AG09319 (cell line): ENCODE results near the gene CD58.

ENCODE experiments used
- DNase-seq: peaks from one replicate; pipeline ENCODE4 v3.0.0-alpha.2; 2010; ENCODE audit warnings: low read depth; ENCODE audit errors: extremely low read depth
- TF ChIP-seq, protein P1 (sequence below): IDR thresholded peaks from 2 replicates; pipeline ENCODE4 v1.5.1; 2011; ENCODE audit warnings: low read depth, mild to moderate bottlenecking, inconsistent platforms, low read length, moderate library complexity

Gene CD58

DNA sequence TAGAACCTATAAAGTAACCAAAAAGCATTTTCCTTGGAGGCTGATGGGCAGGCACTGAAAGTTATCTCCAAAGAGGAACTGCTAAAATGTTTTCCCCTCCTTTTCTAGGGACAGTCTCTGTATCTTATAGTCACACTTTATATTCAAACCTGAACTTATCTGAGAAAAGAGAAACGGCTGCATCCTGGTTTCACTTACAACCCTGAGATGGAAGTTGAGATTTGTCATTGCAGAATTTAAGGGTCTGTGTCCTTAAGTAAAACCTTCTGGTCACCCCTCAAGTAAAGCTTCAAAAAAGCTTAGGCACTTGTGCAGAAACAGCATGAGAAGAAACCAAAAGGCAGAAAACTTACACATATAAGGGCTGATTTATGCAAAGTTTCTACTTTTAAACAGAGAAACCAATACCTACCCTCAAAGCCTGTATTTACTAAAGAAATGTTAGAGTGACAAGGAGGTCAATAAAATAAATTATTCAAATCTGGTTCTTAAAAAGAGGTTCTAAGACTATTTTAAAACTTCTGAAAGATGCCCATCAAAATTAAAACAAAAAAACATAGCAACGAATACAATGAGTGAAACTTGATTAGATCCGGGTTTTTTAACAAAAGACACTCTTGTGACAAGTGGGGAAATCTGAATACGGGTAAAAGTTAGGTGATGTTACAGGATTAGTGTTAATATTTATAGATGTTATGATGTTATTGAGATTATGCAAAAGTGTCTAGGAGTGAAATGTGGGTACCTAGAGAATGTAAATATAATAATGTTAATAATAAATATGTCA is 9.9 kb downstream of the CD58 start:
- TF ChIP-seq, protein P1, sequence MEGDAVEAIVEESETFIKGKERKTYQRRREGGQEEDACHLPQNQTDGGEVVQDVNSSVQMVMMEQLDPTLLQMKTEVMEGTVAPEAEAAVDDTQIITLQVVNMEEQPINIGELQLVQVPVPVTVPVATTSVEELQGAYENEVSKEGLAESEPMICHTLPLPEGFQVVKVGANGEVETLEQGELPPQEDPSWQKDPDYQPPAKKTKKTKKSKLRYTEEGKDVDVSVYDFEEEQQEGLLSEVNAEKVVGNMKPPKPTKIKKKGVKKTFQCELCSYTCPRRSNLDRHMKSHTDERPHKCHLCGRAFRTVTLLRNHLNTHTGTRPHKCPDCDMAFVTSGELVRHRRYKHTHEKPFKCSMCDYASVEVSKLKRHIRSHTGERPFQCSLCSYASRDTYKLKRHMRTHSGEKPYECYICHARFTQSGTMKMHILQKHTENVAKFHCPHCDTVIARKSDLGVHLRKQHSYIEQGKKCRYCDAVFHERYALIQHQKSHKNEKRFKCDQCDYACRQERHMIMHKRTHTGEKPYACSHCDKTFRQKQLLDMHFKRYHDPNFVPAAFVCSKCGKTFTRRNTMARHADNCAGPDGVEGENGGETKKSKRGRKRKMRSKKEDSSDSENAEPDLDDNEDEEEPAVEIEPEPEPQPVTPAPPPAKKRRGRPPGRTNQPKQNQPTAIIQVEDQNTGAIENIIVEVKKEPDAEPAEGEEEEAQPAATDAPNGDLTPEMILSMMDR = no peak
- DNase-seq = no peak

DNA sequence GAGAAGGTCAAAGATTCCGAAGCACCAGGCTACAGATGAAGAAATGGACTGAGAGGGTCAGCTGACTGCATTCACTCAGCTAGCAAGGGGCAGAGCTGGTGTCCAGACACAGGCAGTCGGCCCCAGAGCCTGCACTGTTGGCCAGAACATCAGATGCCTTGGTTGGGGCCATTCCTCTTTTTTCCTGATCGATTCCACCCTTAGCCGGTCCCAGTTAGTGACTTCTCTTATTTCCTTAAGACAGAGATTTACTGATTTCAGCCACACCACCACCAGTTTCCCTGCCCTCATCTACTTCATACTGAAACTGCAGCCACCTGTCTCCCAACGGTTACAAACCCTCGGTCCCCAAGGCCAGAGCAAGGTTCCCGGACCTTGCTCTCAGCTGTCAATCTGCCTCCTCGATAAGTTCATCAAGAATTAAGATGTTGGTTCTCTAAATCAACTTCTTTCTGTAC is 11.5 kb downstream of the CD58 start:
- TF ChIP-seq, protein P1 = no peak
- no peak for DNase-seq

DNA sequence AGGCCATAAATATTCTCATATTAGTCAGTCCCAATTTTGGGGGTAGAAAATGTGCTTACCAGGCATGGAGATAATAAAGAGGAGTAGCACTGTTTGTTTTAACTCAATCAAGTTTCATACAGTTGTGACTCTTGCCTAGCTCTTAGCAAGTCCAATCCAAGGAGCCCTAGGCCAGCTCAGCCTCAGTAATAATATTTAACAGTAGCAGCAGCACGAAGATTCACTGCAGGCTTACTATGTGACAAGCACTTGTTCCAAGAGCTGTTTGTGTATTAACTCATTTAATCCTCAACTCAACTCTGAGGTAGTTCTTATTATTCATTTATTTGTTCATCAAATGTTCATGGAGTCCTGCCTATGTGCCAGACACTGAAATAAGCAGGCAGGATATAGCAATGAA is 12.3 kb downstream of the CD58 start:
- TF ChIP-seq, protein P1 = no peak
- DNase-seq = no peak

DNA sequence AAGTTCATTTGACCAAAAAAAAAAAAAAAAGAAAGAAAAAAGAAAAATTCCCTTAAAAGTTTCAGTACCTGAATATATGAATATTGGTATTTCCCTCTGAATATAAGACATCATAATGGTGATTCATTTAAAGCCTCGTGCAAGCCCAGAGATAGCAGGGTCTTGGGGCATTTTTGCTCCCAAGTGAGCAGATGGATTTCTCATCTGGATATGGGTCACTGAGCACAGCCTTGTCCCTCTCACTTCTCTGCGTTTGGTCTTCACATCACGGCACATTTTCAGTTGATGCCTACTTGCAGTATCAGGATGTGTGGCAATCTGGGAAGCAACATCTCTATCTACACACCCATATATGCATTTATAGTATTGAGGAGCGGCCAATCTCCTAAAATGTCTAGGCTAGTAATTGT is 12.7 kb downstream of the CD58 start:
- no peak for DNase-seq
- TF ChIP-seq, protein P1 = no peak

DNA sequence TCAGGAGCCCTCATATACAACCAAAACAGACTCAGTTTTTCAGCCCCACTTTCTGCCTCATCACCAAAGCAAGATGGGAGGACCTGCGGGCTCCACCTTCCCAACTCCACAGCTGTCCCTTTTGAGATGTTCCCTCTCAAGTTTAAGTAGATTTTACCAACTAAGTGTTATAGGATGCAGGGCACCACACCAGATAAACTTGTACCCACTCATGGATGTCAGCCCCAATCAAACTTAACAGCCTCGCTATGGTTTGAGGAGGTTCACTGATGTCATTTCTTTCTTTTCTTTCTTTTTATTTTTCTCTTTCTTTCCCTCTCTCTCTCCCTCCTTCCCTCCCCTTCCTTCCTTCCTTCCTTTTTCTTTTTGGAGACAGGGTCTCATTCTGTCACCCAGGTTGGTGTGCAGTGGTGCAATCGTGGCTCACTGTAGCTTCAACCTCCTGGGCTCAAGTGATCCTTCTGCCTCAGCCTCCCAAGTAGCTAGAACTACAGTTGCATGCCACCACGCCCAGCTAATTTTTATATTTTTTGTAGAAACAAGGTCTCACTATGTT is 13.4 kb downstream of the CD58 start:
- TF ChIP-seq, protein P1 = no peak

DNA sequence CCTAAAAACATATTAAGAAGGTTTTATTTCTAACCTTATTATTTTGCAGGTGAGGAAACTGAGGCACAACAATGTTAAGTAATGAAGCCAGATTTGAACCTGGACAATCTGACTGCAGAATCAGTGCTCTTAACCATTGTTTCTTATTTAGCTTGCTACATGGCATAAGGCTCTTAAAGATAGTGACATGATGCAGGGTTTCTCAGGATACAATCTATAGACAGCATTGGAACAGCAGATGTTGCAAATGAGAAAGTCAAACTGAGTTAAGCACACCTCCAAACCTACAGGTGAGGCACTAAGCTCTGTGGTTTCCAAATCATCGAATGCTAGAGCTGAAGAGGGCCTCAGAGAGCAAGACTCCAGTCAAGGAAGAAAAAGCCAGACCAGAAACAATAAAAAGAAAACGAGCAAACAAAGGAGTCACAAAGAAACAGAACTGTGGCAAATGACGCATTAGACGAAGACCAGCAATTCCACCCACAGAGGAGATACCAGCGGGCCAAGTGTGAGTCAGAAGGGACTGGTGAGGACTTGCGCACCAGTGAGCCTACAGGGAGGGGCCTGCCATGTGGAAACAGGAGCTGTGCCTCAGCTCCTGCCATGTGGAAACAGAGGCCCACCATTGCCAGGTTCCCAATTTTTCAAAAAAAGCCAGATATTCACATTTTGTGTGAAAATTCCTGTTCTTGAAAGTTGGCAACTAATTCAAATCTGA is 14.4 kb downstream of the CD58 start:
- TF ChIP-seq, protein P1 = no peak
- no peak for DNase-seq

More for the DNA sequence above, 13.4 kb downstream of the CD58 start:
- no peak for DNase-seq

DNA sequence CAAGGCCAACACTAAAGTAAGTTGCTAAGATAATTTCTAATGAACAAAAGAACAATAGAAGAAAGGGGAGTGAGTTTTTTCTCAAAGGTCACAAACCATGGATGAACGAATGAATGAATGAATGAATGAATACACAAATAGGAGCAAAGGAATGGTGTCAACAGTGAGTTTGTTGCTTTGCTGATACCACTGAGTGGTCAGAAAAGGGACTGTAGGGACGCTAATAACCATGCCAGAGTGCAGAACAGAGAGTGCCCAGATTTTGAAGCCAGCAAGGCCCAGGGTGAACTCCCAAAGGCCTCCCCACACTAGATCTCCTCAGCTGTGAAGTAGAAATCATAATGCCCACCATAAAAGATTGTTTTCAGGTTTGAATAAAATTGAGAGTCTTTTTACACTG is 15.9 kb downstream of the CD58 start:
- TF ChIP-seq, protein P1 = no peak
- DNase-seq = no peak
